IMR-90 (cell line): ENCODE data around the gene DRAP1. TPM values are rescaled to one million over a fixed set of nuclear protein-coding genes. Genes with fewer than 3 reads are reported as not detected.

ENCODE experiments used
- ATAC-seq: fragments of 200-7000 bp; cut with Tn5 transposase; 2 replicates; pipeline ENCODE4 v1.9.1; 2020; ENCODE audit warnings: low read depth, mild to moderate bottlenecking, moderate library complexity
- BruUV-seq: library from RNA; stranded (reverse); fragments of 400-500 nt; replicated peaks from 2 replicates; lab custom pipeline; 2021; lab: Mats Ljungman, UMichigan
- CTCF ChIA-PET: fragments of 300-600 bp; formaldehyde crosslinking; extraction: SDS; loops from one replicate; lab custom pipeline; 2021; ENCODE audit warnings: antibody characterized with exemption; lab: Yijun Ruan, JAX
- POLR2A ChIA-PET: fragments of 300-600 bp; sonication (Branson Sonifier 250); formaldehyde crosslinking; loops from one replicate; lab custom pipeline; 2022; ENCODE audit warnings: antibody characterized with exemption; ENCODE audit not compliant: unreplicated experiment; lab: Charles Lee
- DNase-seq: peaks from one replicate; pipeline ENCODE4 v3.0.0; 2013
- H2AFZ ChIP-seq: replicated peaks from 2 replicates; pipeline ENCODE3; 2013; ENCODE audit warnings: low read length, mild to moderate bottlenecking; ENCODE audit not compliant: poor library complexity
- H2AK5ac ChIP-seq: 2 replicates; pipeline ENCODE4 v1.6.1; 2013; ENCODE audit warnings: low read depth, low read length, inconsistent platforms
- H2AK9ac ChIP-seq: replicated peaks from 2 replicates; pipeline ENCODE3; 2013; ENCODE audit warnings: mild to moderate bottlenecking, low read depth, low read length, moderate library complexity; ENCODE audit not compliant: poor library complexity
- H2BK120ac ChIP-seq: 2 replicates; pipeline ENCODE4 v1.6.1; 2013; ENCODE audit warnings: low read depth, low read length, inconsistent platforms
- H2BK15ac ChIP-seq: 3 replicates; pipeline ENCODE4 v1.6.1; 2013; ENCODE audit warnings: low read depth, low read length, inconsistent platforms
- H2BK20ac ChIP-seq: 2 replicates; pipeline ENCODE4 v1.6.1; 2013; ENCODE audit warnings: low read depth, mild to moderate bottlenecking, inconsistent platforms, low read length, moderate library complexity
- H2BK5ac ChIP-seq: 2 replicates; pipeline ENCODE4 v1.6.1; 2013; ENCODE audit warnings: mild to moderate bottlenecking, low read depth, low read length, inconsistent platforms; ENCODE audit not compliant: poor library complexity, severe bottlenecking
- H3K14ac ChIP-seq: replicated peaks from 2 replicates; pipeline ENCODE4 v1.6.1; 2013; ENCODE audit warnings: low read depth, low read length, inconsistent platforms
- H3K18ac ChIP-seq: 2 replicates; pipeline ENCODE4 v1.6.1; 2013; ENCODE audit warnings: low read depth, low read length, control low read depth
- H3K23ac ChIP-seq: 2 replicates; pipeline ENCODE4 v1.6.1; 2013; ENCODE audit warnings: low read depth, low read length, inconsistent platforms
- H3K27ac ChIP-seq: 2 replicates; pipeline ENCODE4 v1.5.1; 2013; ENCODE audit warnings: mild to moderate bottlenecking, control low read depth, low read length; ENCODE audit not compliant: insufficient read depth
- H3K27me3 ChIP-seq: 2 replicates; pipeline ENCODE4 v1.6.1; 2013; ENCODE audit warnings: low read length; ENCODE audit not compliant: control insufficient read depth, insufficient read depth
- H3K36me3 ChIP-seq: 2 replicates; pipeline ENCODE4 v1.6.1; 2013; ENCODE audit warnings: low read length, mixed read lengths; ENCODE audit not compliant: control insufficient read depth, insufficient read depth
- H3K4ac ChIP-seq: 2 replicates; pipeline ENCODE4 v1.6.1; 2013; ENCODE audit warnings: low read depth, low read length, inconsistent platforms
- H3K4me1 ChIP-seq: 2 replicates; pipeline ENCODE4 v1.6.1; 2013; ENCODE audit warnings: low read length, mixed read lengths; ENCODE audit not compliant: control insufficient read depth, insufficient read depth
- H3K4me2 ChIP-seq: 2 replicates; pipeline ENCODE4 v1.6.1; 2013; ENCODE audit warnings: low read depth, mild to moderate bottlenecking, control low read depth, low read length, moderate library complexity
- H3K4me3 ChIP-seq: 2 replicates; pipeline ENCODE4 v1.5.1; 2013; ENCODE audit warnings: low read depth, mild to moderate bottlenecking, control low read depth, low read length, moderate library complexity; ENCODE audit not compliant: insufficient read depth
- H3K56ac ChIP-seq: 2 replicates; pipeline ENCODE4 v1.6.1; 2013; ENCODE audit warnings: low read length, inconsistent platforms; ENCODE audit not compliant: insufficient read depth; ENCODE audit errors: extremely low read depth
- H3K79me1 ChIP-seq, 2 experiments: 2 replicates each; pipeline ENCODE4 v1.6.1; 2013; ENCODE audit warnings: low read length in 2 of 2, inconsistent platforms in 1 of 2, low read depth in 1 of 2
- H3K9ac ChIP-seq: 2 replicates; pipeline ENCODE4 v1.6.1; 2013; ENCODE audit warnings: low read depth, low read length, control low read depth
- H3K9me1 ChIP-seq: 2 replicates; pipeline ENCODE4 v1.6.1; 2013; ENCODE audit warnings: low read length, inconsistent platforms; ENCODE audit not compliant: insufficient read depth
- H3K9me3 ChIP-seq: 2 replicates; pipeline ENCODE4 v1.6.1; 2013; ENCODE audit warnings: low read length; ENCODE audit not compliant: control insufficient read depth, insufficient read depth
- H4K20me1 ChIP-seq: 2 replicates; pipeline ENCODE4 v1.6.1; 2013; ENCODE audit warnings: low read length, inconsistent platforms; ENCODE audit not compliant: insufficient read depth
- H4K5ac ChIP-seq: 2 replicates; pipeline ENCODE4 v1.6.1; 2013; ENCODE audit warnings: mild to moderate bottlenecking, low read depth, low read length, control low read depth
- H4K8ac ChIP-seq, 2 experiments: 2 replicates each; pipeline ENCODE4 v1.6.1; 2013; ENCODE audit warnings: low read depth in 2 of 2, low read length in 2 of 2, control low read depth in 1 of 2, inconsistent platforms in 1 of 2
- H4K91ac ChIP-seq: 2 replicates; pipeline ENCODE4 v1.6.1; 2013; ENCODE audit warnings: low read depth, low read length, inconsistent platforms; ENCODE audit not compliant: insufficient read depth
- BHLHE40 ChIP-seq: fragments of 150-350 bp; IDR thresholded peaks from 2 replicates; pipeline ENCODE4 v1.6.1; 2016; ENCODE audit warnings: mild to moderate bottlenecking, low read depth, low read length
- CHD1 ChIP-seq: IDR thresholded peaks from 2 replicates; pipeline ENCODE4 v1.6.1; 2012; ENCODE audit warnings: low read depth, low read length, improper control_type of control experiment
- CTCF ChIP-seq: conservative IDR thresholded peaks from 2 replicates; pipeline ENCODE4 v1.5.1; 2012; ENCODE audit warnings: mild to moderate bottlenecking, low read depth, low read length, improper control_type of control experiment
- FOS ChIP-seq: fragments of 150-350 bp; IDR thresholded peaks from 2 replicates; pipeline ENCODE4 v1.6.1; 2016; ENCODE audit warnings: low read depth, low read length
- MAFK ChIP-seq: IDR thresholded peaks from 2 replicates; pipeline ENCODE4 v1.6.1; 2012; ENCODE audit warnings: low read depth, low read length, improper control_type of control experiment
- MAZ ChIP-seq: IDR thresholded peaks from 2 replicates; pipeline ENCODE4 v1.6.1; 2012; ENCODE audit warnings: low read depth, mild to moderate bottlenecking, low read length, improper control_type of control experiment, moderate library complexity, borderline replicate concordance
- MXI1 ChIP-seq: IDR thresholded peaks from 2 replicates; pipeline ENCODE4 v1.6.1; 2012; ENCODE audit warnings: low read depth, mild to moderate bottlenecking, low read length, moderate library complexity, borderline replicate concordance
- NFE2L2 ChIP-seq: fragments of 150-350 bp; IDR thresholded peaks from 2 replicates; pipeline ENCODE4 v1.6.1; 2016; ENCODE audit warnings: low read depth, mild to moderate bottlenecking, low read length
- RAD21 ChIP-seq: IDR thresholded peaks from 2 replicates; pipeline ENCODE4 v1.6.1; 2012; ENCODE audit warnings: low read length, improper control_type of control experiment
- RCOR1 ChIP-seq: IDR thresholded peaks from 2 replicates; pipeline ENCODE4 v1.6.1; 2012; ENCODE audit warnings: mild to moderate bottlenecking, low read length, improper control_type of control experiment; ENCODE audit not compliant: insufficient replicate concordance
- SMC3 ChIP-seq: fragments of 150-350 bp; IDR thresholded peaks from 2 replicates; pipeline ENCODE4 v1.6.1; 2016; ENCODE audit warnings: low read depth, mild to moderate bottlenecking, antibody characterized with exemption, low read length, moderate library complexity
- USF2 ChIP-seq: fragments of 150-350 bp; IDR thresholded peaks from 2 replicates; pipeline ENCODE4 v1.6.1; 2017; ENCODE audit warnings: mild to moderate bottlenecking, antibody characterized with exemption, low read length, low read depth
- WGBS, 2 experiments: methylation state at CpG; one replicate each; pipeline versions ENCODE4 v1.1.5 to v1.1.7; 2013; ENCODE audit warnings: missing lambda C conversion rate in 2 of 2; ENCODE audit not compliant: insufficient read length in 1 of 2; ENCODE audit errors: extremely low coverage in 2 of 2; 5-methylcytosine and 5-hydroxymethylcytosine counted together
- dilution Hi-C: fragments of 300-500 bp; cut with HindIII; formaldehyde crosslinking; loops from one replicate; pipeline ENCODE4 v1.14.3; 2018; ENCODE audit warnings: low sequenced_read_pairs; ENCODE audit not compliant: unreplicated experiment
- in situ Hi-C: fragments of 300-500 bp; cut with MboI; formaldehyde crosslinking; loops from 3 replicates; pipeline ENCODE4 v1.14.3; 2019; ENCODE audit warnings: low sequenced_read_pairs, inconsistent platforms, mixed read lengths
- intact Hi-C: fragments of 100-400 bp; cut with micrococcal nuclease; formaldehyde crosslinking; loops from 2 replicates; pipeline ENCODE4 v1.10.0; 2022
- polyA plus RNA-seq, 3 experiments: library from polyadenylated mRNA; depleted of rRNA; stranded (reverse); fragments of >200 nt; gene quantifications; 2 replicates each; pipeline ENCODE4 v1.2.3, GENCODE V29; 2012; ENCODE audit warnings: low replicate concordance in 1 of 3
- total RNA-seq: library from RNA; depleted of rRNA; stranded (reverse); fragments of >200 nt; gene quantifications from 2 replicates; pipeline ENCODE4 v1.2.3, GENCODE V29; 2012
- TF ChIP-seq, protein P1 (sequence below): fragments of 150-350 bp; IDR thresholded peaks from 2 replicates; pipeline ENCODE4 v1.6.1; 2016; ENCODE audit warnings: low read depth, mild to moderate bottlenecking, low read length, moderate library complexity, borderline replicate concordance

The DRAP1 gene
- total and polyA plus RNA-seq, 2 of the 4 experiments (the other 2 are of a cell fraction): 237 to 344 TPM

GRCh38 chr11:65927904-65928397, 8.7 kb downstream of the DRAP1 start:
- H2BK120ac ChIP-seq: no peak overlapping the region
- POLR2A ChIA-PET: interaction anchor here (0.6 kb wide), 1 partner anchor 8 kb away, joined by 3 read pairs; no protein-coding TSS in a partner anchor
- TF ChIP-seq NFE2L2: no peak
- TF ChIP-seq, protein P1, sequence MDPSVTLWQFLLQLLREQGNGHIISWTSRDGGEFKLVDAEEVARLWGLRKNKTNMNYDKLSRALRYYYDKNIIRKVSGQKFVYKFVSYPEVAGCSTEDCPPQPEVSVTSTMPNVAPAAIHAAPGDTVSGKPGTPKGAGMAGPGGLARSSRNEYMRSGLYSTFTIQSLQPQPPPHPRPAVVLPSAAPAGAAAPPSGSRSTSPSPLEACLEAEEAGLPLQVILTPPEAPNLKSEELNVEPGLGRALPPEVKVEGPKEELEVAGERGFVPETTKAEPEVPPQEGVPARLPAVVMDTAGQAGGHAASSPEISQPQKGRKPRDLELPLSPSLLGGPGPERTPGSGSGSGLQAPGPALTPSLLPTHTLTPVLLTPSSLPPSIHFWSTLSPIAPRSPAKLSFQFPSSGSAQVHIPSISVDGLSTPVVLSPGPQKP: no peak
- no peak for TF ChIP-seq CHD1
- TF ChIP-seq SMC3: no peak
- no peak for TF ChIP-seq MXI1
- no peak for TF ChIP-seq MAZ
- no peak for TF ChIP-seq USF2
- TF ChIP-seq CTCF: no peak
- no peak for TF ChIP-seq BHLHE40
- TF ChIP-seq RCOR1: no peak
- no peak for TF ChIP-seq RAD21
- no peak for TF ChIP-seq FOS
- TF ChIP-seq MAFK: no peak
- CTCF ChIA-PET: no interaction called here
- H2AFZ ChIP-seq: peak overlapping the region; percentile 48
- H3K27ac ChIP-seq: no peak overlapping the region
- intact Hi-C loops: no loop called here
- peak overlapping the region; percentile 23; the same call in 1 of the 2 replicates for H3K4me2 ChIP-seq
- peaks cover 4 to 18% of the 10 kb centered on the region in 2 experiments; a peak in 3 of 4 replicates for H3K79me1 ChIP-seq
- H2AK5ac ChIP-seq: no peak overlapping the region
- no peak overlapping the region for H3K56ac ChIP-seq
- H4K20me1 ChIP-seq: no peaks in the 10 kb centered on the region
- no TSS peak for BruUV-seq
- no peak overlapping the region; the same call in 1 of the 2 replicates for H3K4ac ChIP-seq
- H3K14ac ChIP-seq: no peak overlapping the region
- no peaks in the 10 kb centered on the region; the same call in 1 of the 2 replicates for H3K4me1 ChIP-seq
- no peak for DNase-seq
- H3K9ac ChIP-seq: no peak overlapping the region; the same call in 1 of the 2 replicates
- ATAC-seq: peak; percentile 33
- no peak overlapping the region for H4K91ac ChIP-seq
- no peak overlapping the region for H3K4me3 ChIP-seq
- WGBS, 2 experiments: 63% methylated on average over 4 of the region's 9 CpGs; no CpG with 5 or more reads in 1 of the 2 experiments
- H4K8ac ChIP-seq: peak overlapping the region in 1 of 2 experiments; percentile 12; a peak in 2 of 4 replicates
- H3K27me3 ChIP-seq: no peaks in the 10 kb centered on the region
- in situ Hi-C loops: no loop called here
- H3K23ac ChIP-seq: peak overlapping the region; percentile 63; the same call in 1 of the 2 replicates
- H2BK5ac ChIP-seq: no peak overlapping the region
- peak overlapping the region; percentile 46 for H4K5ac ChIP-seq
- no peaks in the 10 kb centered on the region for H3K9me3 ChIP-seq
- H3K18ac ChIP-seq: no peak overlapping the region
- H2BK20ac ChIP-seq: no peak overlapping the region
- no peaks in the 10 kb centered on the region; the same call in 1 of the 2 replicates for H3K9me1 ChIP-seq
- no peak overlapping the region; the same call in 2 of the 3 replicates for H2BK15ac ChIP-seq
- H3K36me3 ChIP-seq: peaks cover 11% of the 10 kb centered on the region
- peak overlapping the region; percentile 63 for H2AK9ac ChIP-seq
- dilution Hi-C loops: no loop called here
